Measurements from ENCODE around the gene CNOT11. TPM values are rescaled to one million over a fixed set of nuclear protein-coding genes. Genes with fewer than 3 reads are reported as not detected.
A peak's percentile ranks its signal among the peaks of the same experiment; 100 is the strongest.

Gene CNOT11
- total and polyA plus RNA-seq, 2 of the 13 experiments (the other 11 are each of a cell fraction or from before 2014, with no cell fraction given) = 114 to 209 TPM

DNA sequence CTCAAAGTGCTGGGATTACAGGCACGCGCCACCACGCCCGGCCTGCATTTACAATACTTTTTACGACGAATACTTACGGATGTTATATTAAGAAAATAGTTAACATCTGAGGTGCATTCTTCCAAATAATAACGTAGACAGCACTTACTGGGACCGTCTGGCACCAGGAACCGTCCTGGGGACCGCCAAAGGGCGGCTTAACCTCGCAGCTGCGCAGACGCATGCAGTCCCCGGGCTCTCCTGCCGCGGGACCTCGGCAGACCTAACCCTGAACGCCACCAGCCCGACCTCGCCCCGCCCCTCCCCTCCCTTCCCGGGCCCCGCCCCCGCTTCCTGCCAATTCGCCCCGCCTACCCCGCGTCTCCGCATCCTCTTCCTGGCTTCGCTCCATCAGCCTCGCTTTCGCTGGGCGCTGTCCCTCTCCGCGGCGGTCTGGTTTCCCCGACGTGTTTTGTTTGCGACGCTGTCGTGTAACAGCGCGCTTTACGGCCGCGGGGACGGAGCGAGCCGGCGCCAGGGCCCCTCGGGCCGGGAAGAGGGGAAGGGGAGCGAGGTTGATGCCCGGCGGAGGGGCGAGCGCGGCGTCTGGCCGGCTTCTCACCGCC is at the start of gene CNOT11 (continued):
- TF ChIP-seq ZNF441 (CRISPR knock-in tag; IDR thresholded peaks at IDR 0.05; ENCODE audit: borderline replicate concordance) = peak; percentile 64; the same call in 1 of the 2 replicates
- 0 out of 2 replicates have a peak, but pooled peaks have one; percentile 31 for TF ChIP-seq PITX1 (CRISPR knock-in tag; IDR thresholded peaks at IDR 0.05)
- peak; percentile 83; the same call in 1 of the 2 replicates for TF ChIP-seq TARDBP (CRISPR knock-in tag; IDR thresholded peaks at IDR 0.05)
- TF ChIP-seq ZNF564 (CRISPR knock-in tag; IDR thresholded peaks at IDR 0.05) = peak; percentile 79; the same call in 1 of the 2 replicates
- TF ChIP-seq ZNF615 (CRISPR knock-in tag; IDR thresholded peaks at IDR 0.05; ENCODE audit: borderline replicate concordance) = 0 out of 2 replicates have a peak, but pooled peaks have one; percentile 70
- TF ChIP-seq KLF16 (CRISPR knock-in tag; IDR thresholded peaks at IDR 0.05) = peak in 1 of 2 experiments; percentile 98; a peak in 2 of 4 replicates
- TF ChIP-seq, protein P1, sequence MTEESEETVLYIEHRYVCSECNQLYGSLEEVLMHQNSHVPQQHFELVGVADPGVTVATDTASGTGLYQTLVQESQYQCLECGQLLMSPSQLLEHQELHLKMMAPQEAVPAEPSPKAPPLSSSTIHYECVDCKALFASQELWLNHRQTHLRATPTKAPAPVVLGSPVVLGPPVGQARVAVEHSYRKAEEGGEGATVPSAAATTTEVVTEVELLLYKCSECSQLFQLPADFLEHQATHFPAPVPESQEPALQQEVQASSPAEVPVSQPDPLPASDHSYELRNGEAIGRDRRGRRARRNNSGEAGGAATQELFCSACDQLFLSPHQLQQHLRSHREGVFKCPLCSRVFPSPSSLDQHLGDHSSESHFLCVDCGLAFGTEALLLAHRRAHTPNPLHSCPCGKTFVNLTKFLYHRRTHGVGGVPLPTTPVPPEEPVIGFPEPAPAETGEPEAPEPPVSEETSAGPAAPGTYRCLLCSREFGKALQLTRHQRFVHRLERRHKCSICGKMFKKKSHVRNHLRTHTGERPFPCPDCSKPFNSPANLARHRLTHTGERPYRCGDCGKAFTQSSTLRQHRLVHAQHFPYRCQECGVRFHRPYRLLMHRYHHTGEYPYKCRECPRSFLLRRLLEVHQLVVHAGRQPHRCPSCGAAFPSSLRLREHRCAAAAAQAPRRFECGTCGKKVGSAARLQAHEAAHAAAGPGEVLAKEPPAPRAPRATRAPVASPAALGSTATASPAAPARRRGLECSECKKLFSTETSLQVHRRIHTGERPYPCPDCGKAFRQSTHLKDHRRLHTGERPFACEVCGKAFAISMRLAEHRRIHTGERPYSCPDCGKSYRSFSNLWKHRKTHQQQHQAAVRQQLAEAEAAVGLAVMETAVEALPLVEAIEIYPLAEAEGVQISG (CRISPR knock-in tag; IDR thresholded peaks at IDR 0.05) = peak; percentile 93
- TF ChIP-seq, protein P2, sequence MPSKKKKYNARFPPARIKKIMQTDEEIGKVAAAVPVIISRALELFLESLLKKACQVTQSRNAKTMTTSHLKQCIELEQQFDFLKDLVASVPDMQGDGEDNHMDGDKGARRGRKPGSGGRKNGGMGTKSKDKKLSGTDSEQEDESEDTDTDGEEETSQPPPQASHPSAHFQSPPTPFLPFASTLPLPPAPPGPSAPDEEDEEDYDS (CRISPR knock-in tag; IDR thresholded peaks at IDR 0.05) = peak; percentile 74; the same call in 1 of the 2 replicates
- peak in 1 of 2 experiments; percentile 63; a peak in 2 of 4 replicates for TF ChIP-seq EP300 (IDR thresholded peaks at IDR 0.05; ENCODE audit: low read depth in 2 of 2, low read length in 2 of 2)
- TF ChIP-seq EP300 (CRISPR knock-in tag; IDR thresholded peaks at IDR 0.05; ENCODE audit: borderline replicate concordance) = no peak; the same call in 1 of the 2 replicates
- TF ChIP-seq NFYC (CRISPR knock-in tag; IDR thresholded peaks at IDR 0.05) = peak; percentile 28; the same call in 1 of the 2 replicates
- peak; percentile 93; the same call in 1 of the 2 replicates for TF ChIP-seq ZNF460 (CRISPR knock-in tag; IDR thresholded peaks at IDR 0.05; ENCODE audit: borderline replicate concordance)
- peak; percentile 84 for TF ChIP-seq CREB1 (IDR thresholded peaks at IDR 0.05)
- TF ChIP-seq CREB1 (CRISPR knock-in tag; IDR thresholded peaks at IDR 0.05) = peak; percentile 85
- TF ChIP-seq REPIN1 (CRISPR knock-in tag; IDR thresholded peaks at IDR 0.05; ENCODE audit: borderline replicate concordance, low read depth) = no peak; the same call in 1 of the 2 replicates
- peak; percentile 91 for TF ChIP-seq SAP130 (CRISPR knock-in tag; IDR thresholded peaks at IDR 0.05; ENCODE audit: low read depth)
- peak; percentile 83 for TF ChIP-seq ZNF772 (CRISPR knock-in tag; IDR thresholded peaks at IDR 0.05)
- TF ChIP-seq POLR2G (IDR thresholded peaks at IDR 0.05; ENCODE audit: low read depth, low read length) = peak; percentile 97
- TF ChIP-seq, protein P3, sequence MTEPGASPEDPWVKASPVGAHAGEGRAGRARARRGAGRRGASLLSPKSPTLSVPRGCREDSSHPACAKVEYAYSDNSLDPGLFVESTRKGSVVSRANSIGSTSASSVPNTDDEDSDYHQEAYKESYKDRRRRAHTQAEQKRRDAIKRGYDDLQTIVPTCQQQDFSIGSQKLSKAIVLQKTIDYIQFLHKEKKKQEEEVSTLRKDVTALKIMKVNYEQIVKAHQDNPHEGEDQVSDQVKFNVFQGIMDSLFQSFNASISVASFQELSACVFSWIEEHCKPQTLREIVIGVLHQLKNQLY (CRISPR knock-in tag; IDR thresholded peaks at IDR 0.05) = no peak
- TF ChIP-seq, protein P4, sequence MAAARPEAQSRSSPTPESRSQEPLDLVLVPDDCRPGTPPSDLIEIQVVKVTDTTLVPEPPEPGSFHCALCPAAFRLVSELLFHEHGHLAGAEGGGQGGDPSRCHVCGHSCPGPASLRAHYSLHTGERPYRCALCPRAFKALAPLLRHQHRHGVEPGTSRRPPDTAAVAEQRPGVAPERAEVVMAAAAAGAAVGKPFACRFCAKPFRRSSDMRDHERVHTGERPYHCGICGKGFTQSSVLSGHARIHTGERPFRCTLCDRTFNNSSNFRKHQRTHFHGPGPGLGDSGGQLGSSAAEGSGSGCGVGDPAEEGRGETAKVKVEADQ (CRISPR knock-in tag; IDR thresholded peaks at IDR 0.05; ENCODE audit: borderline replicate concordance) = 0 out of 2 replicates have a peak, but pooled peaks have one; percentile 88
- TF ChIP-seq KDM6A (CRISPR knock-in tag; IDR thresholded peaks at IDR 0.05; ENCODE audit: low read depth) = no peak
- TF ChIP-seq, protein P5, sequence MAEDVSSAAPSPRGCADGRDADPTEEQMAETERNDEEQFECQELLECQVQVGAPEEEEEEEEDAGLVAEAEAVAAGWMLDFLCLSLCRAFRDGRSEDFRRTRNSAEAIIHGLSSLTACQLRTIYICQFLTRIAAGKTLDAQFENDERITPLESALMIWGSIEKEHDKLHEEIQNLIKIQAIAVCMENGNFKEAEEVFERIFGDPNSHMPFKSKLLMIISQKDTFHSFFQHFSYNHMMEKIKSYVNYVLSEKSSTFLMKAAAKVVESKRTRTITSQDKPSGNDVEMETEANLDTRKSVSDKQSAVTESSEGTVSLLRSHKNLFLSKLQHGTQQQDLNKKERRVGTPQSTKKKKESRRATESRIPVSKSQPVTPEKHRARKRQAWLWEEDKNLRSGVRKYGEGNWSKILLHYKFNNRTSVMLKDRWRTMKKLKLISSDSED (CRISPR knock-in tag; IDR thresholded peaks at IDR 0.05) = no peak
- peak; percentile 5; the same call in 1 of the 2 replicates for TF ChIP-seq NFKB2 (CRISPR knock-in tag; IDR thresholded peaks at IDR 0.05; ENCODE audit: borderline replicate concordance)
- peak; percentile 93 for TF ChIP-seq THAP11 (CRISPR knock-in tag; IDR thresholded peaks at IDR 0.05)
- TF ChIP-seq ZNF883 (CRISPR knock-in tag; IDR thresholded peaks at IDR 0.05; ENCODE audit: not compliant biosample characterization) = peak; percentile 74

All from HepG2 (cell line).